Endothelial cell of umbilical vein (primary cell): ENCODE measurements around the gene FKBP6.
"Not testable (repeated sequence)": the region's sequence is repeated elsewhere in the genome, so short reads cannot be mapped to it uniquely, and the experiment has no call there.

Experiments used
- CTCF ChIP-seq, 2 donors: IDR thresholded peaks; 1 replicate in 1 of 2; 2 replicates in 1 of 2; pipeline ENCODE4 v1.5.1; 2011; ENCODE audit warnings: low read length in 2 of 2, mild to moderate bottlenecking in 2 of 2, moderate library complexity in 2 of 2, control low read depth in 1 of 2, inconsistent platforms in 1 of 2, low read depth in 1 of 2; ENCODE audit not compliant: insufficient read depth in 1 of 2; ENCODE audit errors: extremely low read depth in 1 of 2
- JUN ChIP-seq: IDR thresholded peaks from 2 replicates; pipeline ENCODE4 v1.6.1; 2011; ENCODE audit warnings: borderline replicate concordance, low read depth; ENCODE audit not compliant: insufficient read length, insufficient read depth
- POLR2A ChIP-seq: IDR thresholded peaks from 2 replicates; pipeline ENCODE4 v1.6.1; 2012; ENCODE audit warnings: low read depth, mild to moderate bottlenecking, control low read depth, low read length
- POLR2AphosphoS5 ChIP-seq: IDR thresholded peaks from 2 replicates; pipeline ENCODE4 v1.6.1; 2012; ENCODE audit warnings: low read depth, mild to moderate bottlenecking, control low read depth, low read length, moderate library complexity; ENCODE audit not compliant: insufficient read depth

- TF ChIP-seq CTCF (IDR thresholded peaks at IDR 0.05; ENCODE audit: extremely low read depth in 1 of 2, insufficient read depth in 1 of 2, low read depth in 1 of 2, low read length in 2 of 2); POLR2AphosphoS5; POLR2A; JUN: not testable (repeated sequence)
These were observed 4.4 kb upstream of the FKBP6 start for GRCh38 chr7:73323434-73324080.
